ENCODE data around the gene ANAPC15.

Gene ANAPC15

DNA sequence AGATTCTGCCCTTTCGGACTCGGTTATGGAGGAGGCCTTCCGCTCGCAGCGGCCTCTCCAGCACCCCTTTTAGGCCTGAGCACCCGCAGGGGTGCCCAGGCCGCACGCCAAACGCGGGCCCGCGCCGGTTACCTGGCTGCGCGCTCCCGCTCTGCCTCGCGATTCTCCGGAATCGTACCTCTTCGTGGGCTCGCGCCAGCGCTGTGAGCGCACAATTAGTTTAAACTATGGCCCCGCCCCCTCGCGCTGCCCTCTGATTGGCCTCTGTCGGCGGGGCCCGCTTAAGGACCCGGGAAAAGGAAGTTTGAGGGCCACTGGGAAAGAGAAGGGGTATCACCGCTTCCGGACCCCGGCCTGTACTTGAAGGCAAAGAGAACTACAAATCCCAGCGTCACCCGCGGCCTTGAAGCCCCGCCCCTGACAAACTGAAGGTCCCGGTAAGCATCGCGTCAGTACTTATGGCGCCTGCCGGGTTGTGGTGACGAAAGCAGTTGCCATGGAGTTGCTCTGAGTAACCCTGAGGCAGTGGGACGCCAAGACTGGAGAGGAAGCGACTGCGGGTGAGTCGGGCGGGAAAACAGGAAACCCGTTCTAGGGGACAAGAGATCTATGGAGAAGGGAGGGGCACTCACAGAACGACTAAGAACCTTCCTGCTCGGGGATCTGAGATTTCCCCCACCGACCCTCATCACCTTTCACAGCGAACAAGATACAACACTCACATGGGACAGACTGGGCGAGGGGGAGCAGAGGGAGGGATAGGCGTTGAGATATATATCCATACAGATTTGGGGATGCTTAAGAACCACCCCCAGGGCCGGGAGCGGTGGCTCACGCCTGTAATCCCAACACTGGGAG, 31.9 kb downstream of the ANAPC15 start, which contains the start of the genes LRRC51 and NUMA1:
LRRC51 (plus strand) TSS at position 525 of the 858 bp plus-strand sequence. CDS start 8,234 bp downstream, outside the sequence.
NUMA1 (minus strand) TSS at position 217 of the 858 bp plus-strand sequence. CDS start 44,599 bp downstream, outside the sequence.
- peak within 1 kb of the TSS; percentile 55 for H3K4me3 ChIP-seq (replicated peaks; ENCODE audit: low read depth, low read length)
- peak; percentile 99 for DNase-seq (ENCODE audit: extremely low read depth, low read depth)
- TF ChIP-seq CTCF (IDR thresholded peaks at IDR 0.05; ENCODE audit: low read depth, low read length, missing control alignments) = no peak

GRCh38 chr11:72079819-72080325, 32.6 kb downstream of the ANAPC15 start:
- no peak for DNase-seq (ENCODE audit: extremely low read depth, low read depth)
- H3K4me3 ChIP-seq (replicated peaks; ENCODE audit: low read depth, low read length) = peak overlapping the region; percentile 55

DNA sequence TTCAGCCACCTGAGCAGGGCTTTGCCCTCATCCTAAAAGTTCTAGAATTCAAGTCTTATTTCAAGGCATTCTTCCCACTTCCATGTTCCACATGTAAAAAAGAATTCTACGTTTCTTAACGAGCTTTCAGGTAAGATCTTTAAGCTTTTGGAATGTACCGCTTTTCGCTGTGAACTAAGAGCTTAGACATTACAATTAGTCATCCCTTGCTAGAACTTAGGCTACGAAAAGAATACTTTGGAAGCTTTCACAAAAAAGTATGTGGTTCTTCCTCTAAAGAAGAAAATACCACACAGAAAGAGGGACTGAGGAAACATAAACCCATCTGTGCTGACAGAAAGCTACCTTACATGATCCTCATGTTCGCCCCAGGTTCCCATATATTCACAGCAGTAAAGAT, 34.0 kb downstream of the ANAPC15 start:
- H3K4me3 ChIP-seq (replicated peaks; ENCODE audit: low read depth, low read length) = peak overlapping the region; percentile 55
- no peak for TF ChIP-seq CTCF (IDR thresholded peaks at IDR 0.05; ENCODE audit: low read depth, low read length, missing control alignments)
- no peak for DNase-seq (ENCODE audit: extremely low read depth, low read depth)

More at GRCh38 chr11:72079819-72080325, 32.6 kb downstream of the ANAPC15 start:
- TF ChIP-seq CTCF (IDR thresholded peaks at IDR 0.05; ENCODE audit: low read depth, low read length, missing control alignments) = no peak

DNA sequence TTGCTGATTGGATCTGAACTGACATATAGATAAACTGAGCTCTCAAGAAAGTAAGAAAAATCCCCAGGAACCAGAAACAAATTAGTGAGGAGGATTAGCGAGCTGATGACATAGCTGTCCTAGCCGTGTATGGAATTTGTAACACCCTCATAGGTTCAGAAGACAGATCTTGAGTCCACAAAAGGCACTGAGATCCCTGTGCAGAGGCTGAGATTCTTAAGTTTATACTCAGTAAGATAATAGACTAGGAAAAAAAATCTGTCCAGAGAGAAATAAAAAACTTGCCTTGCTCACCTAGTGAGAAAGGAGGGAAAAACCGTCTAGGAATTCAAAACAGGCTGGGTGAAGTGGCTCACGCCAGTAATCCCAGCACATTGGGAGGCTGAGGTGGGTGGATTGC, 36.7 kb downstream of the ANAPC15 start:
- no peak overlapping the region for H3K4me3 ChIP-seq (replicated peaks; ENCODE audit: low read depth, low read length)
- no peak for TF ChIP-seq CTCF (IDR thresholded peaks at IDR 0.05; ENCODE audit: low read depth, low read length, missing control alignments)
- DNase-seq (ENCODE audit: extremely low read depth, low read depth) = no peak

- no peak overlapping the region for H3K4me3 ChIP-seq (replicated peaks; ENCODE audit: low read depth, low read length)
- DNase-seq (ENCODE audit: extremely low read depth, low read depth) = no peak
- TF ChIP-seq CTCF (IDR thresholded peaks at IDR 0.05; ENCODE audit: low read depth, low read length, missing control alignments) = peak; percentile 25
Observed at GRCh38 chr11:72075109-72075508, 37.4 kb downstream of the ANAPC15 start.

DNA sequence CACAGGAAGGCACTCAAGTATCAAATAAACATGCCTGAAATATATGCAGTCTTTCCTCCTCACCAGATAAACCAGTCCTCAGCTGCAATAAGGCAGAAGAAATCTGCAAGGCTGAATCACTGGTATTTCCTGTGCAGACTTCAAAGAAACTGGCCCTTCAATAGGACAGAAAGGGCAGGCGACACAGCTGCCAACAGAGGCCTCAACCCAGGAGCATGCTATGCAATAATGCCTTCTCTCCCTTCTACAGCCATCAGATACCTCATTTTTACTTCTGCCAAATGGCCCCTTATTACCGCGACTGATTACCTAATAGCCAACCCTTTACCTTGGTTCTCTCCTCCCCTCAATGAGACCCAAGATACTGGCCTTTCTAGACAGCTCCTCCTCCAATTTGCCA, 40.1 kb downstream of the ANAPC15 start:
- no peak for TF ChIP-seq CTCF (IDR thresholded peaks at IDR 0.05; ENCODE audit: low read depth, low read length, missing control alignments)
- peak; percentile 55 for DNase-seq (ENCODE audit: extremely low read depth, low read depth)
- no peak overlapping the region for H3K4me3 ChIP-seq (replicated peaks; ENCODE audit: low read depth, low read length)
